K562 (cell line): ENCODE data around the gene SEC11A. TPM values are rescaled to one million over a fixed set of nuclear protein-coding genes. Genes with fewer than 3 reads are reported as not detected.
A peak's percentile ranks its signal among the peaks of the same experiment; 100 is the strongest.

Experiments
- CBFA2T2 ChIP-seq: fragments of 450-650 bp; conservative IDR thresholded peaks from 2 replicates; pipeline ENCODE4 v1.6.1; 2017; ENCODE audit warnings: mild to moderate bottlenecking
- CEBPG ChIP-seq, 3 experiments: fragments of 200-800 bp in 1 of 3; sonication (Bioruptor generic) in 1 of 3; sonication (generic) in 1 of 3; formaldehyde crosslinking in 1 of 3; IDR thresholded peaks in 2 of 3; conservative IDR thresholded peaks in 1 of 3; 2 replicates each; pipeline versions ENCODE4 v1.6.1 to v1.8.0; 2016 to 2022; ENCODE audit warnings: missing compliant biosample characterization in 2 of 3, missing genetic modification characterization in 2 of 3, mild to moderate bottlenecking in 1 of 3, missing genetic modification reagents in 1 of 3
- CREB1 ChIP-seq, 2 experiments: sonication (generic) in 1 of 2; formaldehyde crosslinking in 1 of 2; IDR thresholded peaks; 2 replicates each; pipeline versions ENCODE4 v1.6.1 to v1.8.0; 2012 to 2022; ENCODE audit warnings: inconsistent platforms in 1 of 2, mild to moderate bottlenecking in 1 of 2, missing genetic modification reagents in 1 of 2, moderate library complexity in 1 of 2
- HDGF ChIP-seq: fragments of 450-650 bp; IDR thresholded peaks from 2 replicates; pipeline ENCODE4 v1.6.1; 2016
- HNRNPK ChIP-seq: fragments of 200-400 bp; formaldehyde crosslinking; IDR thresholded peaks from one replicate; pipeline ENCODE4 v1.6.1; 2018; ENCODE audit warnings: mild to moderate bottlenecking, low read depth, low read length; ENCODE audit not compliant: poor library complexity, severe bottlenecking
- IFI16 ChIP-seq: fragments of 250-450 bp; sonication (Bioruptor Pico); IDR thresholded peaks from 2 replicates; pipeline ENCODE4 v2.1.2; 2022; ENCODE audit warnings: mild to moderate bottlenecking, inconsistent platforms
- IRF2 ChIP-seq: sonication (generic); formaldehyde crosslinking; IDR thresholded peaks from 2 replicates; pipeline ENCODE4 v1.8.1; 2022; ENCODE audit warnings: mild to moderate bottlenecking, missing genetic modification reagents
- MAX ChIP-seq: sonication (generic); formaldehyde crosslinking; IDR thresholded peaks from 2 replicates; pipeline ENCODE4 v1.9.0; 2022; ENCODE audit warnings: mild to moderate bottlenecking, missing genetic modification reagents
- PRMT5 ChIP-seq: sonication (generic); formaldehyde crosslinking; IDR thresholded peaks from 2 replicates; pipeline ENCODE4 v1.5.0; 2020; ENCODE audit warnings: missing genetic modification reagents
- RUNX1 ChIP-seq: sonication (generic); IDR thresholded peaks from 2 replicates; pipeline ENCODE4 v1.6.1; 2016; ENCODE audit warnings: antibody characterized with exemption, low read depth
- SAFB ChIP-seq: fragments of 200-400 bp; formaldehyde crosslinking; IDR thresholded peaks from 2 replicates; pipeline ENCODE4 v1.6.1; 2017; ENCODE audit warnings: low read depth, low read length, borderline replicate concordance
- SNRNP70 ChIP-seq: fragments of 200-400 bp; formaldehyde crosslinking; optimal IDR thresholded peaks from 2 replicates; pipeline ENCODE3; 2017; ENCODE audit warnings: low read depth, low read length
- ZFX ChIP-seq: sonication (generic); formaldehyde crosslinking; IDR thresholded peaks from 2 replicates; pipeline ENCODE4 v1.8.0; 2022; ENCODE audit warnings: mild to moderate bottlenecking, missing genetic modification reagents, moderate library complexity
- ZNF165 ChIP-seq: fragments of 250-450 bp; sonication (Bioruptor Pico); IDR thresholded peaks from 2 replicates; pipeline ENCODE4 v1.4.0; 2020; ENCODE audit warnings: borderline replicate concordance
- ZNF175 ChIP-seq: fragments of 200-800 bp; sonication (Bioruptor generic); IDR thresholded peaks from 2 replicates; pipeline ENCODE4 v1.6.1; 2016; ENCODE audit warnings: low read depth, mild to moderate bottlenecking, missing genetic modification characterization, missing compliant biosample characterization
- ZNF280A ChIP-seq: fragments of 450-650 bp; IDR thresholded peaks from 2 replicates; pipeline ENCODE4 v1.6.1; 2018; ENCODE audit warnings: mild to moderate bottlenecking, low read depth; ENCODE audit not compliant: partially characterized antibody
- ZNF3 ChIP-seq: fragments of 250-450 bp; sonication (Bioruptor Pico); IDR thresholded peaks from 2 replicates; pipeline ENCODE4 v1.5.0; 2021; ENCODE audit warnings: mild to moderate bottlenecking, moderate library complexity
- ZNF431 ChIP-seq: sonication (generic); formaldehyde crosslinking; IDR thresholded peaks from 2 replicates; pipeline ENCODE4 v1.8.0; 2022; ENCODE audit warnings: mild to moderate bottlenecking, missing genetic modification reagents
- ZNF584 ChIP-seq: fragments of 200-800 bp; sonication (Bioruptor generic); IDR thresholded peaks from 2 replicates; pipeline ENCODE4 v1.6.1; 2016; ENCODE audit warnings: low read depth, mild to moderate bottlenecking, missing genetic modification characterization, missing compliant biosample characterization
- ZNF764 ChIP-seq: fragments of 250-450 bp; sonication (Bioruptor Pico); IDR thresholded peaks from 2 replicates; pipeline ENCODE4 v1.4.0; 2020; ENCODE audit warnings: low read depth, mild to moderate bottlenecking, moderate library complexity
- polyA plus RNA-seq, 8 experiments: library from polyadenylated mRNA; depleted of rRNA in 4 of 8; stranded (reverse) in 5 of 8; unstranded in 3 of 8; fragments of >200 nt; fragmentation: Nextera tagmentation in 2 of 8; fragmentation: Illumina TruSeq in 1 of 8; extraction: Ambion mirVana in 2 of 8; extraction: Trizol in 1 of 8; gene quantifications; 2 replicates each; pipeline versions ENCODE4 v1.2.1 to v1.2.3, GENCODE V29; 2011 to 2014; ENCODE audit warnings: inconsistent platforms in 1 of 8, missing spikeins in 1 of 8
- total RNA-seq, 7 experiments: library from RNA; depleted of rRNA in 6 of 7; stranded (reverse); fragments of >200 nt in 6 of 7; fragmentation: Illumina TruSeq in 2 of 7; extraction: Trizol in 2 of 7; gene quantifications; 2 replicates each; pipeline versions ENCODE4 v1.2.1 to v1.2.3, GENCODE V29; 2011 to 2021; ENCODE audit warnings: low replicate concordance in 1 of 7

Gene SEC11A
- total and polyA plus RNA-seq, 9 of the 15 experiments (the other 6 are each of a cell fraction or from before 2014, with no cell fraction given), result 175 to 310 (median 229) TPM

DNA sequence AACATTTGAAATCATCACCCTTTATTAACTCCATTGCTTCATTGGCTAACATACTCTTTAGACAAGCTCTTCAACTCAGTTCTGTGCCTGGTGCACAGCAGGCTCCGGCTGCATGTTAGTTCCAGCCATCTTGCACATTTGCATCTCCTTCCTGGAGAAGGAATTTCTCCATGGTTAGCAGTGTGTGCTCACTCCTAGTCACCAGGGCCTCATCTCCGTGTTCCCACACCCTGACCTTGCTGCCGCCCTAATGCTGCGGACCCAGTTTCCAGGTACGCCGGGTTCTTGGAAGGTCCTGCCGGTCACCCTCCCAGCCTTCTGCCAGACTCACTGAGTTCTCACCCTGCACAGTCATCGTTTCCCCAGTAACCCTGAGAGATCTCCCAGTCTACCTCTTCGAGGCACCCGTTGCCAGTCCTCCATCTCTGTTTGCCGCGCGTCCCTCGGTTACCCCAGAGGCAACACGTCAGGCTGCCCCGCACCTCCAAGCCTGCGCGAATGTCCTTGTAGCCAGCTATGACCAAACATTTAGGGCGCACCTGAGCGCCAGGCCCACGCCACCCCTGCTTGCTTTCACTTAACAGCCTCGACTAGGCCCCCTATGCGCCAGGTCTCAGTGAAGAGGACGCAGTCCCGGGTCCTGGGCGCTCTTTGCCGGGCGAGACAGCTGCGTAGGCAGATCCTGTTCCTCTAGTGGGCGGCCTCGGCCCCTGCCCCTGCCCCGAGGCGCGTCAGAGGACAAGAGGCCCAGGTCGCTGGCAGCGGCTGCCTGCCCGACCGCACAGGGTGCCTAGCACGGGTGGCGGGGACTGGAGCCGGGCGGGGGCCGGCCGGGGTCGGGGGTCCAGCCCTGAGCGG, 31.7 kb upstream of the SEC11A start (continued):
- TF ChIP-seq SNRNP70, result no peak
- no peak for TF ChIP-seq HDGF
- 0 out of 2 replicates have a peak, but pooled peaks have one; percentile 15 for TF ChIP-seq MAX (CRISPR knock-in tag)
- TF ChIP-seq IRF2 (CRISPR knock-in tag), result no peak
- no peak for TF ChIP-seq ZNF175
- no peak for TF ChIP-seq RUNX1
- TF ChIP-seq ZNF764, result no peak
- TF ChIP-seq ZFX (CRISPR knock-in tag), result peak; percentile 93
- no peak for TF ChIP-seq HNRNPK
- no peak for TF ChIP-seq CEBPG (CRISPR knock-in tag; IDR thresholded peaks at IDR 0.05)
- no peak for TF ChIP-seq CEBPG (tag; conservative IDR thresholded peaks at IDR 0.05 in 1 of 2, IDR thresholded peaks at IDR 0.05 in 1 of 2)
- no peak for TF ChIP-seq CREB1 (IDR thresholded peaks at IDR 0.05)
- no peak for TF ChIP-seq CREB1 (CRISPR knock-in tag; IDR thresholded peaks at IDR 0.05)
- TF ChIP-seq ZNF3 (CRISPR knock-in tag), result no peak
- no peak for TF ChIP-seq SAFB
- no peak for TF ChIP-seq ZNF280A
- no peak for TF ChIP-seq ZNF431 (CRISPR knock-in tag)
- TF ChIP-seq ZNF584 (CRISPR knock-in tag), result no peak
- TF ChIP-seq IFI16, result no peak
- no peak for TF ChIP-seq PRMT5 (CRISPR knock-in tag)
- no peak for TF ChIP-seq CBFA2T2
- TF ChIP-seq ZNF165 (CRISPR knock-in tag), result peak; percentile 71; the same call in 1 of the 2 replicates
- TF ChIP-seq, all 486 proteins: peak for 76
